ENCODE data around the gene CAPN2. TPM values are rescaled to one million over a fixed set of nuclear protein-coding genes. Genes with fewer than 3 reads are reported as not detected.

The CAPN2 gene
- total and polyA plus RNA-seq, 4 donors: 99.8 to 213 (median 199) TPM

GRCh38 chr1:223770621-223771315, 58.4 kb downstream of the CAPN2 start:
- Histone ChIP-seq H3K4me1 (ENCODE audit: control insufficient read depth in 1 of 2, insufficient read depth in 2 of 2, low read length in 2 of 2) (peaks cover 0 to 5% of the 10 kb centered on the region in 2 donors), H3K4me3 (ENCODE audit: low read length in 2 of 2) (no peak overlapping the region), H3K27ac (ENCODE audit: low read depth in 1 of 2, low read length in 2 of 2) (peak overlapping the region in 1 of 2 donors; percentile 69), H3K27me3 (ENCODE audit: control insufficient read depth in 1 of 2, insufficient read depth in 2 of 2, low read length in 1 of 2) (no peaks in the 10 kb centered on the region), H3K36me3 (ENCODE audit: control insufficient read depth in 1 of 2, insufficient read depth in 2 of 2, low read length in 1 of 2) (peaks cover 4 to 9% of the 10 kb centered on the region in 2 donors), H3K9me3 (ENCODE audit: control insufficient read depth, low read length) (no peaks in the 10 kb centered on the region)
- intact Hi-C loops (cut with DNase I): no loop called here
- DNase-seq (no peak), ATAC-seq (ENCODE audit: low FRiP score) (no peak)
- WGBS, 2 donors: 83 to 85% methylated on average over 9 of the region's 9 CpGs

- intact Hi-C loops (cut with DNase I): no loop called here
- H3K4me3 ChIP-seq (ENCODE audit: low read length in 2 of 2): no peak overlapping the region
- H3K4me1 ChIP-seq (ENCODE audit: control insufficient read depth in 1 of 2, insufficient read depth in 2 of 2, low read length in 2 of 2): peaks cover 0 to 5% of the 10 kb centered on the region in 2 donors
- no peak for DNase-seq
- H3K9me3 ChIP-seq (ENCODE audit: control insufficient read depth, low read length): no peaks in the 10 kb centered on the region
- peak; percentile 49 for ATAC-seq (ENCODE audit: low FRiP score)
- no peaks in the 10 kb centered on the region for H3K27me3 ChIP-seq (ENCODE audit: control insufficient read depth in 1 of 2, insufficient read depth in 2 of 2, low read length in 1 of 2)
- H3K27ac ChIP-seq (ENCODE audit: low read depth in 1 of 2, low read length in 2 of 2): peak overlapping the region in 1 of 2 donors; percentile 90
- H3K36me3 ChIP-seq (ENCODE audit: control insufficient read depth in 1 of 2, insufficient read depth in 2 of 2, low read length in 1 of 2): peaks cover 4 to 8% of the 10 kb centered on the region in 2 donors
- WGBS, 2 donors: 34 to 36% methylated on average over 2 of the region's 2 CpGs
These were observed 59.1 kb downstream of the CAPN2 start for GRCh38 chr1:223771469-223771813.

GRCh38 chr1:223771814-223772770, 59.8 kb downstream of the CAPN2 start:
- H3K27ac ChIP-seq (ENCODE audit: low read depth in 1 of 2, low read length in 2 of 2): peak overlapping the region; percentile 22 to 90
- ATAC-seq (ENCODE audit: low FRiP score) (peak; percentile 81), DNase-seq (peak in 1 of 2 donors; percentile 79)
- 11 to 12% methylated on average over 16 of the region's 16 CpGs for WGBS, 2 donors
- H3K4me3 ChIP-seq (ENCODE audit: low read length in 2 of 2): no peak overlapping the region
- H3K27me3 ChIP-seq (ENCODE audit: control insufficient read depth in 1 of 2, insufficient read depth in 2 of 2, low read length in 1 of 2): no peaks in the 10 kb centered on the region
- intact Hi-C loops (cut with DNase I): no loop called here
- H3K9me3 ChIP-seq (ENCODE audit: control insufficient read depth, low read length): no peaks in the 10 kb centered on the region
- H3K4me1 ChIP-seq (ENCODE audit: control insufficient read depth in 1 of 2, insufficient read depth in 2 of 2, low read length in 2 of 2): peaks cover 0 to 5% of the 10 kb centered on the region in 2 donors
- H3K36me3 ChIP-seq (ENCODE audit: control insufficient read depth in 1 of 2, insufficient read depth in 2 of 2, low read length in 1 of 2): peaks cover 4 to 8% of the 10 kb centered on the region in 2 donors

GRCh38 chr1:223772771-223773160, 60.4 kb downstream of the CAPN2 start:
- Histone ChIP-seq H3K27me3 (ENCODE audit: control insufficient read depth in 1 of 2, insufficient read depth in 2 of 2, low read length in 1 of 2) (no peaks in the 10 kb centered on the region), H3K9me3 (ENCODE audit: control insufficient read depth, low read length) (no peaks in the 10 kb centered on the region), H3K4me1 (ENCODE audit: control insufficient read depth in 1 of 2, insufficient read depth in 2 of 2, low read length in 2 of 2) (peaks cover 0 to 5% of the 10 kb centered on the region in 2 donors), H3K4me3 (ENCODE audit: low read length in 2 of 2) (no peak overlapping the region), H3K36me3 (ENCODE audit: control insufficient read depth in 1 of 2, insufficient read depth in 2 of 2, low read length in 1 of 2) (peaks cover 4 to 8% of the 10 kb centered on the region in 2 donors), H3K27ac (ENCODE audit: low read depth in 1 of 2, low read length in 2 of 2) (peak overlapping the region in 1 of 2 donors; percentile 81)
- intact Hi-C loops (cut with DNase I): no loop called here
- no peak for DNase-seq
- ATAC-seq (ENCODE audit: low FRiP score): no peak
- 87 to 90% methylated on average over 5 of the region's 5 CpGs for WGBS, 2 donors

- WGBS, 2 donors: 91% methylated on average over 6 of the region's 6 CpGs
- Histone ChIP-seq H3K9me3 (ENCODE audit: control insufficient read depth, low read length) (no peaks in the 10 kb centered on the region), H3K27ac (ENCODE audit: low read depth in 1 of 2, low read length in 2 of 2) (peak overlapping the region in 1 of 2 donors; percentile 12), H3K4me3 (ENCODE audit: low read length in 2 of 2) (no peak overlapping the region), H3K36me3 (ENCODE audit: control insufficient read depth in 1 of 2, insufficient read depth in 2 of 2, low read length in 1 of 2) (peaks cover 4 to 8% of the 10 kb centered on the region in 2 donors), H3K4me1 (ENCODE audit: control insufficient read depth in 1 of 2, insufficient read depth in 2 of 2, low read length in 2 of 2) (peaks cover 0 to 5% of the 10 kb centered on the region in 2 donors), H3K27me3 (ENCODE audit: control insufficient read depth in 1 of 2, insufficient read depth in 2 of 2, low read length in 1 of 2) (no peaks in the 10 kb centered on the region)
- DNase-seq (no peak), ATAC-seq (ENCODE audit: low FRiP score) (no peak)
- intact Hi-C loops (cut with DNase I): no loop called here
These were observed 61.9 kb downstream of the CAPN2 start for GRCh38 chr1:223774134-223774814.

- intact Hi-C loops (cut with DNase I): no loop called here
- ATAC-seq (ENCODE audit: low FRiP score): no peak
These were observed 62.7 kb downstream of the CAPN2 start for GRCh38 chr1:223775054-223775453.

GRCh38 chr1:223775711-223776074, 63.4 kb downstream of the CAPN2 start:
- intact Hi-C loops (cut with DNase I): no loop called here
- H3K27ac ChIP-seq (ENCODE audit: low read depth in 1 of 2, low read length in 2 of 2): peak overlapping the region in 1 of 2 donors; percentile 57

More at GRCh38 chr1:223775054-223775453, 62.7 kb downstream of the CAPN2 start:
- Histone ChIP-seq H3K36me3 (ENCODE audit: control insufficient read depth in 1 of 2, insufficient read depth in 2 of 2, low read length in 1 of 2) (peaks cover 4 to 5% of the 10 kb centered on the region in 2 donors), H3K9me3 (ENCODE audit: control insufficient read depth, low read length) (no peaks in the 10 kb centered on the region), H3K4me1 (ENCODE audit: control insufficient read depth in 1 of 2, insufficient read depth in 2 of 2, low read length in 2 of 2) (peaks cover 0 to 5% of the 10 kb centered on the region in 2 donors), H3K27ac (ENCODE audit: low read depth in 1 of 2, low read length in 2 of 2) (no peak overlapping the region), H3K4me3 (ENCODE audit: low read length in 2 of 2) (no peak overlapping the region), H3K27me3 (ENCODE audit: control insufficient read depth in 1 of 2, insufficient read depth in 2 of 2, low read length in 1 of 2) (no peaks in the 10 kb centered on the region)
- no peak for DNase-seq
- 30 to 38% methylated on average over 4 of the region's 4 CpGs for WGBS, 2 donors

GRCh38 chr1:223776075-223776814, 63.9 kb downstream of the CAPN2 start:
- 40 to 47% methylated on average over 9 of the region's 9 CpGs for WGBS, 2 donors
- no peaks in the 10 kb centered on the region for H3K9me3 ChIP-seq (ENCODE audit: control insufficient read depth, low read length)
- no peak overlapping the region for H3K4me3 ChIP-seq (ENCODE audit: low read length in 2 of 2)
- H3K27me3 ChIP-seq (ENCODE audit: control insufficient read depth in 1 of 2, insufficient read depth in 2 of 2, low read length in 1 of 2): no peaks in the 10 kb centered on the region
- H3K27ac ChIP-seq (ENCODE audit: low read depth in 1 of 2, low read length in 2 of 2): peak overlapping the region; percentile 24 to 57
- H3K4me1 ChIP-seq (ENCODE audit: control insufficient read depth in 1 of 2, insufficient read depth in 2 of 2, low read length in 2 of 2): peaks cover 0 to 5% of the 10 kb centered on the region in 2 donors
- H3K36me3 ChIP-seq (ENCODE audit: control insufficient read depth in 1 of 2, insufficient read depth in 2 of 2, low read length in 1 of 2): peaks cover 0 to 4% of the 10 kb centered on the region in 2 donors
- DNase-seq (no peak), ATAC-seq (ENCODE audit: low FRiP score) (no peak)
- intact Hi-C loops (cut with DNase I): no loop called here

More at GRCh38 chr1:223775711-223776074, 63.4 kb downstream of the CAPN2 start:
- Histone ChIP-seq H3K4me1 (ENCODE audit: control insufficient read depth in 1 of 2, insufficient read depth in 2 of 2, low read length in 2 of 2) (peaks cover 0 to 5% of the 10 kb centered on the region in 2 donors), H3K9me3 (ENCODE audit: control insufficient read depth, low read length) (no peaks in the 10 kb centered on the region), H3K4me3 (ENCODE audit: low read length in 2 of 2) (no peak overlapping the region), H3K36me3 (ENCODE audit: control insufficient read depth in 1 of 2, insufficient read depth in 2 of 2, low read length in 1 of 2) (peaks cover 2 to 4% of the 10 kb centered on the region in 2 donors), H3K27me3 (ENCODE audit: control insufficient read depth in 1 of 2, insufficient read depth in 2 of 2, low read length in 1 of 2) (no peaks in the 10 kb centered on the region)
- 6 to 18% methylated on average over 1 of the region's 1 CpG for WGBS, 2 donors
- DNase-seq (no peak), ATAC-seq (ENCODE audit: low FRiP score) (no peak)

All from aorta (tissue), 5 donors.